ENCODE results near the gene POLR1E. TPM values are rescaled to one million over a fixed set of nuclear protein-coding genes. Genes with fewer than 3 reads are reported as not detected.

Gene POLR1E
- total and polyA plus RNA-seq, 2 donors (not counting 3 experiments of a cell fraction or from before 2014, with no cell fraction given): 9.0 to 21.2 TPM

DNA sequence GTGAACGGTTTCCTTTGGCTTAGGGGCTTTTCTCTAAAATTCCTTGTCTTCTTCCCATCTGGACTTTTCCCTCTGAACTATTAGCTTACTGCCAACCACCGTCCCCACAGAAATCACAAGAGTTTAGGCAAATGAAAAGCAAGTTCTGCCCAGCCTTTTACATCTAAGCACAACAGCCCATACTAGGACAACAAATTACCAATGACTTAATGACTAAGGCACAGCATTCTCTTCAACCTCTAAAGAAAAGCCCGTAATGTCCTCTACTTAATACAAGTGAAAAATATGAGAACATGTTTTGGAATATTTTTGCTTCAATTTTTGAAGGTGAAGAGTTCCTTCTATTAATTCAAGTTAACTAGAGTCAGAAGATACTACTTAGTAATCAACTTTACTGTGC lies 21.7 kb upstream of the POLR1E start:
- intact Hi-C loops (cut with micrococcal nuclease) (no loop called here), dilution Hi-C loops (cut with MboI; ENCODE audit: extremely low pct_ligation_motif_present, low sequenced_read_pairs) (no loop called here)
- H3K4me3 ChIP-seq (replicated peaks in 1 of 3; ENCODE audit: insufficient read depth in 1 of 3, low read depth in 1 of 3, low read length in 3 of 3): peak overlapping the region; percentile 45 to 97 (median 84)
- H2AFZ ChIP-seq (ENCODE audit: low read depth, low read length): no peak overlapping the region
- DNase-seq (ENCODE audit: low read depth, low spot score): peak; percentile 20
- peak overlapping the region; percentile 97 for H3K4me2 ChIP-seq (ENCODE audit: insufficient read depth, low read length)
- H3K79me2 ChIP-seq (ENCODE audit: control insufficient read depth, insufficient read depth, low read length): peaks cover 44% of the 10 kb centered on the region
- ChIA-PET POLR2A (interaction anchor here (2.2 kb wide), 1 partner anchor 22 kb away, joined by 9 read pairs; the partner anchor contains the start of gene POLR1E), CTCF (interaction anchor here (1.5 kb wide), 1 partner anchor 591 kb away, joined by 3 read pairs; no protein-coding TSS in a partner anchor)
- no peaks in the 10 kb centered on the region for H3K36me3 ChIP-seq (ENCODE audit: control insufficient read depth in 2 of 2, extremely low read depth in 1 of 2, insufficient read depth in 2 of 2, low read length in 2 of 2)
- peak overlapping the region; percentile 94 for H3K27ac ChIP-seq (ENCODE audit: insufficient read depth, low read depth, low read length)
- no TSS peak for BruUV-seq (replicated peaks)
- H3K27me3 ChIP-seq (ENCODE audit: control insufficient read depth in 2 of 2, insufficient read depth in 2 of 2, low read length in 2 of 2): no peaks in the 10 kb centered on the region
- FAIRE-seq: peak; percentile 35
- TF ChIP-seq EZH2 (IDR thresholded peaks at IDR 0.05; ENCODE audit: borderline replicate concordance, low read depth, low read length, severe bottlenecking): no peak
- no peak for TF ChIP-seq FOS (IDR thresholded peaks at IDR 0.05; ENCODE audit: borderline replicate concordance, insufficient read depth, low read length)
- no peak for TF ChIP-seq GATA2 (IDR thresholded peaks at IDR 0.05; ENCODE audit: insufficient read depth, insufficient read length, low read depth, low read length)
- TF ChIP-seq MAX (IDR thresholded peaks at IDR 0.05; ENCODE audit: insufficient read depth, insufficient read length): no peak
- no peak for TF ChIP-seq CTCF (IDR thresholded peaks at IDR 0.05; ENCODE audit: extremely low read depth in 1 of 2, insufficient read depth in 1 of 2, low read depth in 1 of 2, low read length in 2 of 2)
- TF ChIP-seq MYC (IDR thresholded peaks at IDR 0.05; ENCODE audit: low read depth, low read length): no peak
- no peak for TF ChIP-seq POLR2A (IDR thresholded peaks at IDR 0.05; ENCODE audit: low read depth, low read length)
- no peak for TF ChIP-seq JUN (IDR thresholded peaks at IDR 0.05; ENCODE audit: borderline replicate concordance, insufficient read depth, insufficient read length, low read depth)
- no peak for TF ChIP-seq POLR2AphosphoS5 (IDR thresholded peaks at IDR 0.05; ENCODE audit: insufficient read depth, low read depth, low read length)
- H3K9ac ChIP-seq (replicated peaks; ENCODE audit: extremely low read depth, insufficient read depth, low read length): peak overlapping the region; percentile 98
- H3K4me1 ChIP-seq (ENCODE audit: control insufficient read depth, extremely low read depth, insufficient read depth, low read length): peaks cover 17% of the 10 kb centered on the region
- H3K9me1 ChIP-seq (replicated peaks; ENCODE audit: control insufficient read depth, extremely low read depth, insufficient read depth, low read length): no peaks in the 10 kb centered on the region
- H3K9me3 ChIP-seq (replicated peaks; ENCODE audit: control insufficient read depth, insufficient read depth, low read length): no peaks in the 10 kb centered on the region
- no peaks in the 10 kb centered on the region for H4K20me1 ChIP-seq (replicated peaks; ENCODE audit: control insufficient read depth, extremely low read depth, insufficient read depth, low read length)
